HL-60 (cell line): ENCODE results near the gene LIMS1.
"Not testable (repeated sequence)": the region's sequence is repeated elsewhere in the genome, so short reads cannot be mapped to it uniquely, and the experiment has no call there.

Experiments
- DNase-seq, 2 experiments: peaks; one replicate each; pipeline ENCODE4 v3.0.0-alpha.2; 2010 to 2020; ENCODE audit warnings: low read depth in 1 of 2, low spot score in 1 of 2
- H3K27ac ChIP-seq: fragments of 250-450 bp; sonication (Bioruptor Pico); replicated peaks from 2 replicates; pipeline ENCODE4 v1.5.1; 2020; ENCODE audit warnings: mild to moderate bottlenecking, moderate library complexity
- H3K27me3 ChIP-seq: fragments of 250-450 bp; sonication (Bioruptor Pico); 2 replicates; pipeline ENCODE4 v1.5.1; 2021; ENCODE audit warnings: mild to moderate bottlenecking, moderate library complexity; ENCODE audit not compliant: insufficient read depth, poor library complexity, severe bottlenecking
- H3K4me3 ChIP-seq: replicated peaks from 2 replicates; pipeline ENCODE4 v1.5.1; 2011; ENCODE audit warnings: mild to moderate bottlenecking, control low read depth, low read length; ENCODE audit not compliant: insufficient read depth
- GABPA ChIP-seq: IDR thresholded peaks from 2 replicates; pipeline ENCODE4 v1.6.1; 2012; ENCODE audit warnings: low read depth
- POLR2AphosphoS5 ChIP-seq: IDR thresholded peaks from 2 replicates; pipeline ENCODE4 v1.6.1; 2012; ENCODE audit warnings: low read depth
- REST ChIP-seq: IDR thresholded peaks from 2 replicates; pipeline ENCODE4 v1.6.1; 2012; ENCODE audit warnings: low read depth; ENCODE audit not compliant: insufficient replicate concordance
- SPI1 ChIP-seq: IDR thresholded peaks from 2 replicates; pipeline ENCODE4 v1.6.1; 2012; ENCODE audit warnings: low read depth, mild to moderate bottlenecking, borderline replicate concordance
- TF ChIP-seq, protein P1 (sequence below): IDR thresholded peaks from one replicate; pipeline ENCODE4 v1.5.1; 2011; ENCODE audit warnings: low read length, control low read depth, inconsistent platforms; ENCODE audit not compliant: insufficient read depth

Gene LIMS1

DNA sequence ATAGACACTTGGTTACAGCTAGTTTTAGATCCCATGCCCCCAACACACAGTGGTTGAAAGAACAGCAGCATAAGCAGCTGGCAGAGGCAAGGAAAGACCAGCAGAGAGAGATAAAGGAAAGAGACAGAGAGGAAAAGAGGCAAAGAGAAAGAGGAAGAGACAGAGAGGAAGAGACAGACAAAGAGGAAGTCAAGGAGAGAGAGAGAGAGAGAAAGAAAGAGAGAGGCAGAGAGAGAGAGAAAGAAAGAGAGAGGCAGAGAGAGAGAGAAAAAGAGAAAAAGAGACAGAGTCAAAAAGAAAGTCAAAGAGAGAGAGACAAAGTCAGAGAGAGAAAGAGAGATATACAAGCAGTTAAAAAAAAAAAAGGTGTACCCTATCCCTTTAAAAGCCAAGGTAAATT, 9.0 kb upstream of the LIMS1 start:
- TF ChIP-seq SPI1, result peak; percentile 69; the same call in 1 of the 2 replicates
- not testable (repeated sequence) for H3K27ac ChIP-seq, H3K4me3 ChIP-seq, DNase-seq, H3K27me3 ChIP-seq

DNA sequence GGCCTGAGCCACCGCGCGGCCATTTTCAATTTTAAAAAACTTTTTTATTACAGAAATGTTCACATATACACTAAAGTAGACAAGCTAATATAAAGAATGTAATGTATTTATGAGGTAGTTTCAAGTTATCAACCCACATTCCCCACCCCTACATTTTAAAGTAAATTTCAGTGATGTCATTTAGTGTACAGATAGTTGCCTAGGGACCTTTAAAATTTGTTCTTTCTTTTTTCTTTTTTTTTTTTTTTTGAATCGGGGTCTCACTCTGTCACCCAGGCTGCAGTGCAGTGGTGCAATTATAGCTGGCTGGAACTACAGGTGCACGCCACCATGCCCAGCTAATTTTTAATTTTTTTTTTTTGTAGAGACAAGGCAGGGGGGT, 2.6 kb upstream of the LIMS1 start:
- H3K27me3 ChIP-seq, result no peaks in the 10 kb centered on the region
- DNase-seq, result no peak
- TF ChIP-seq POLR2AphosphoS5 (no peak), SPI1 (no peak), REST (no peak), GABPA (no peak)
- TF ChIP-seq, protein P1, sequence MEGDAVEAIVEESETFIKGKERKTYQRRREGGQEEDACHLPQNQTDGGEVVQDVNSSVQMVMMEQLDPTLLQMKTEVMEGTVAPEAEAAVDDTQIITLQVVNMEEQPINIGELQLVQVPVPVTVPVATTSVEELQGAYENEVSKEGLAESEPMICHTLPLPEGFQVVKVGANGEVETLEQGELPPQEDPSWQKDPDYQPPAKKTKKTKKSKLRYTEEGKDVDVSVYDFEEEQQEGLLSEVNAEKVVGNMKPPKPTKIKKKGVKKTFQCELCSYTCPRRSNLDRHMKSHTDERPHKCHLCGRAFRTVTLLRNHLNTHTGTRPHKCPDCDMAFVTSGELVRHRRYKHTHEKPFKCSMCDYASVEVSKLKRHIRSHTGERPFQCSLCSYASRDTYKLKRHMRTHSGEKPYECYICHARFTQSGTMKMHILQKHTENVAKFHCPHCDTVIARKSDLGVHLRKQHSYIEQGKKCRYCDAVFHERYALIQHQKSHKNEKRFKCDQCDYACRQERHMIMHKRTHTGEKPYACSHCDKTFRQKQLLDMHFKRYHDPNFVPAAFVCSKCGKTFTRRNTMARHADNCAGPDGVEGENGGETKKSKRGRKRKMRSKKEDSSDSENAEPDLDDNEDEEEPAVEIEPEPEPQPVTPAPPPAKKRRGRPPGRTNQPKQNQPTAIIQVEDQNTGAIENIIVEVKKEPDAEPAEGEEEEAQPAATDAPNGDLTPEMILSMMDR, result no peak
- no peak overlapping the region for H3K27ac ChIP-seq
- no peak overlapping the region for H3K4me3 ChIP-seq

DNA sequence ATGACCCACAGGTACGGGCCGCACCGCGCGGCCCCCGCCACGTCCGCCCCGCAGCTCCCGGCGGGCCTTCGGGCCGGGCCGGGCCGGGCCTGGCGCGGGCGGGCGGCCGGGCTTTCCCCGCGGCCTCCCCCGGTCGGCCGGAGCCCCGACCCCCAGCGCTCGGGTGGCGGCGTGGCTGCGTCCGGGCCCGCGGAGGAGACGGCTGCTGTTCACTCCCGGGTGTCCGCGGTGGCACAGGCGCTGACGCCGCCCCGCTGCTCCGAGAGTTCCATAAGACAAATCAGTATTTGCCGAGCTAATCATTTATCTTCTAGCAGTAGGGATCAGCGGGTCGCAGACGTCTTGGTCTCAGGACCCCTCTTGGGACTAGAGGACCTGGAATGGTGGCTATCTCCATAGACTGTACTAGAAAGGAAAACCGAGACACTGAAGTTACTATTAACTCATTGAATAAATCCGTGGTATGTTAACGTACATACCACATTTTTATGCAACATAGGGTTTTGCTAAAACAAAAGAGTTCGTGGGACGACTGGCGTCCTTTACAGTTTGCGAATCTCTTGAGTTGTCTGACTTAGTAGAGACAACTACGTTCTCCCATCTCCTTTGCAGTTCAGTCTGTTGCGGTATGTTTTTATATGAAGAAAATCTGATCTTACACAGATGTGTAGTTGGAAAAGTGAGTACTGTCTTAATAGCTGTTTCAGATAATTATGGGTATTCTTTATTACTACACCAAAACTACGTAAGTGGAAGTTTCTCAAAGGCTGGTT, 500 bp downstream of the LIMS1 start:
- TF ChIP-seq, protein P1, result no peak
- TF ChIP-seq GABPA (no peak), REST (no peak), SPI1 (no peak), POLR2AphosphoS5 (no peak)
- Histone ChIP-seq H3K27ac (peak overlapping the region; percentile 47), H3K27me3 (no peaks in the 10 kb centered on the region), H3K4me3 (peak overlapping the region; percentile 63)
- peak in 1 of 2 experiments; percentile 39 for DNase-seq

GRCh38 chr2:108535357-108535631, 1.0 kb downstream of the LIMS1 start:
- TF ChIP-seq REST (no peak), GABPA (no peak), SPI1 (no peak), POLR2AphosphoS5 (no peak)
- TF ChIP-seq, protein P1, result no peak
- Histone ChIP-seq H3K27me3 (no peaks in the 10 kb centered on the region), H3K4me3 (peak overlapping the region; percentile 63), H3K27ac (peak overlapping the region; percentile 47)
- no peak for DNase-seq
